Liver (tissue), 9 donors: ENCODE measurements around the gene TACC2. TPM values are rescaled to one million over a fixed set of nuclear protein-coding genes. Genes with fewer than 3 reads are reported as not detected.
A peak's percentile ranks its signal among the peaks of the same experiment; 100 is the strongest.
"Not testable (repeated sequence)": the region's sequence is repeated elsewhere in the genome, so short reads cannot be mapped to it uniquely, and the experiment has no call there.

Experiments used
- DNase-seq: peaks from one replicate; pipeline ENCODE4 v3.0.0-alpha.2; 2017; ENCODE audit warnings: low spot score
- H3K27ac ChIP-seq, 2 donors: one replicate each; pipeline ENCODE4 v1.7.0; 2013; ENCODE audit warnings: inconsistent platforms in 2 of 2, low read length in 2 of 2, control low read depth in 1 of 2, low read depth in 1 of 2, mild to moderate bottlenecking in 1 of 2
- H3K27me3 ChIP-seq, 4 donors: one replicate each; pipeline versions ENCODE4 v1.6.1 to v1.7.0; 2013; ENCODE audit warnings: low read length in 3 of 4, inconsistent platforms in 1 of 4, mild to moderate bottlenecking in 1 of 4, moderate library complexity in 1 of 4; ENCODE audit not compliant: control insufficient read depth in 4 of 4, insufficient read depth in 4 of 4
- H3K36me3 ChIP-seq, 4 donors: one replicate each; pipeline versions ENCODE4 v1.6.1 to v1.7.0; 2013; ENCODE audit warnings: low read length in 3 of 4, mild to moderate bottlenecking in 3 of 4, low read depth in 1 of 4, moderate library complexity in 1 of 4; ENCODE audit not compliant: control insufficient read depth in 4 of 4, insufficient read depth in 3 of 4
- H3K4me1 ChIP-seq, 4 donors: one replicate each; pipeline versions ENCODE4 v1.6.1 to v1.7.0; 2013; ENCODE audit warnings: low read length in 3 of 4, mild to moderate bottlenecking in 3 of 4, moderate library complexity in 1 of 4; ENCODE audit not compliant: control insufficient read depth in 4 of 4, insufficient read depth in 4 of 4
- H3K4me3 ChIP-seq, 3 donors: one replicate each; pipeline versions ENCODE4 v1.6.1 to v1.7.0; 2013; ENCODE audit warnings: low read length in 3 of 3, control low read depth in 1 of 3, low read depth in 1 of 3, mild to moderate bottlenecking in 1 of 3
- H3K9ac ChIP-seq, 2 donors: one replicate each; pipeline ENCODE4 v1.7.0; 2013; ENCODE audit warnings: low read length in 2 of 2, mild to moderate bottlenecking in 2 of 2, moderate library complexity in 2 of 2, control low read depth in 1 of 2, low read depth in 1 of 2
- H3K9me3 ChIP-seq, 4 donors: one replicate each; pipeline versions ENCODE4 v1.6.1 to v1.7.0; 2013; ENCODE audit warnings: low read length in 3 of 4; ENCODE audit not compliant: control insufficient read depth in 4 of 4
- ATF3 ChIP-seq: IDR thresholded peaks from 2 replicates; pipeline ENCODE4 v1.6.1; 2016; ENCODE audit warnings: antibody characterized with exemption
- CTCF ChIP-seq: fragments of 150-350 bp; IDR thresholded peaks from 2 replicates; pipeline ENCODE4 v1.5.1; 2017; ENCODE audit warnings: improper control_type of control experiment, low read depth, low read length; ENCODE audit not compliant: missing input control
- EGR1 ChIP-seq, 2 donors: IDR thresholded peaks; 2 replicates each; pipeline ENCODE4 v1.6.1; 2016 to 2018; ENCODE audit warnings: antibody characterized with exemption in 2 of 2, low read depth in 2 of 2
- FOXA1 ChIP-seq: IDR thresholded peaks from 2 replicates; pipeline ENCODE4 v1.6.1; 2016; ENCODE audit warnings: antibody characterized with exemption
- FOXA2 ChIP-seq: IDR thresholded peaks from 2 replicates; pipeline ENCODE4 v1.6.1; 2016; ENCODE audit warnings: antibody characterized with exemption
- GABPA ChIP-seq, 2 donors: IDR thresholded peaks in 1 of 2; conservative IDR thresholded peaks in 1 of 2; 2 replicates each; pipeline ENCODE4 v1.6.1; 2016; ENCODE audit warnings: antibody characterized with exemption in 2 of 2, mild to moderate bottlenecking in 1 of 2, moderate library complexity in 1 of 2
- HNF4A ChIP-seq, 2 donors: conservative IDR thresholded peaks; 2 replicates each; pipeline ENCODE4 v1.6.1; 2016; ENCODE audit warnings: antibody characterized with exemption in 2 of 2, mild to moderate bottlenecking in 2 of 2
- HNF4G ChIP-seq: IDR thresholded peaks from 2 replicates; pipeline ENCODE4 v1.6.1; 2016; ENCODE audit warnings: antibody characterized with exemption
- JUND ChIP-seq, 2 donors: IDR thresholded peaks; 2 replicates each; pipeline ENCODE4 v1.6.1; 2016; ENCODE audit warnings: antibody characterized with exemption in 2 of 2
- MAX ChIP-seq: IDR thresholded peaks from 2 replicates; pipeline ENCODE4 v1.6.1; 2016; ENCODE audit warnings: antibody characterized with exemption
- NR2F2 ChIP-seq: IDR thresholded peaks from 2 replicates; pipeline ENCODE4 v1.6.1; 2016; ENCODE audit warnings: antibody characterized with exemption
- RAD21 ChIP-seq, 2 donors: IDR thresholded peaks; 2 replicates each; pipeline ENCODE4 v1.6.1; 2016; ENCODE audit warnings: antibody characterized with exemption in 2 of 2, mild to moderate bottlenecking in 2 of 2
- REST ChIP-seq: IDR thresholded peaks from 2 replicates; pipeline ENCODE4 v1.6.1; 2016; ENCODE audit warnings: antibody characterized with exemption, mild to moderate bottlenecking
- RXRA ChIP-seq, 2 donors: IDR thresholded peaks; 2 replicates each; pipeline ENCODE4 v1.6.1; 2017 to 2018; ENCODE audit warnings: antibody characterized with exemption in 2 of 2, mild to moderate bottlenecking in 1 of 2
- SP1 ChIP-seq: IDR thresholded peaks from 2 replicates; pipeline ENCODE4 v1.6.1; 2018; ENCODE audit warnings: antibody characterized with exemption, mild to moderate bottlenecking
- TAF1 ChIP-seq: conservative IDR thresholded peaks from 2 replicates; pipeline ENCODE4 v1.6.1; 2016; ENCODE audit warnings: antibody characterized with exemption, mild to moderate bottlenecking
- YY1 ChIP-seq: IDR thresholded peaks from 2 replicates; pipeline ENCODE4 v1.6.1; 2016; ENCODE audit warnings: antibody characterized with exemption, mild to moderate bottlenecking
- ZBTB33 ChIP-seq: IDR thresholded peaks from 2 replicates; pipeline ENCODE4 v1.6.1; 2016; ENCODE audit warnings: antibody characterized with exemption
- WGBS: extraction: QIAGEN DNeasy Blood & Tissue Kit; methylation state at CpG from one replicate; pipeline ENCODE4 v1.1.7; 2013; 5-methylcytosine and 5-hydroxymethylcytosine counted together
- polyA plus RNA-seq, 2 donors: library from polyadenylated mRNA; stranded (reverse) in 1 of 2; unstranded in 1 of 2; fragments of 200-250 nt in 1 of 2; fragments of >200 nt in 1 of 2; fragmentation: Nextera tagmentation in 1 of 2; extraction: Ambion mirVana in 1 of 2; gene quantifications; one replicate each; pipeline versions ENCODE4 v1.2.1 to v1.2.3, GENCODE V29; 2013 to 2015
- total RNA-seq, 2 donors: library from RNA; depleted of rRNA; stranded (reverse); fragments of >200 nt; gene quantifications; one replicate each; pipeline ENCODE4 v1.2.3, GENCODE V29; 2014
- donor health status: healthy.
- donor health status: healthy.
- donor health status: healthy.
- donor health status: healthy.
- donor health status: healthy.

The TACC2 gene
- total and polyA plus RNA-seq, 4 donors, result 1.5 to 9.1 (median 7.8) TPM

GRCh38 chr10:122060250-122060649 lies 71.3 kb downstream of the TACC2 start:
- no peak overlapping the region for H3K27ac ChIP-seq
- no peak for DNase-seq
- H3K4me1 ChIP-seq, result peaks cover 0 to 8% (median 2%) of the 10 kb centered on the region in 4 donors
- H3K36me3 ChIP-seq, result no peaks in the 10 kb centered on the region
- H3K27me3 ChIP-seq, result no peaks in the 10 kb centered on the region
- H3K9ac ChIP-seq, result no peak overlapping the region
- WGBS, result 74% methylated on average over 2 of the region's 2 CpGs
- no peaks in the 10 kb centered on the region for H3K9me3 ChIP-seq
- H3K4me3 ChIP-seq, result no peak overlapping the region
- no peak for TF ChIP-seq ATF3
- no peak for TF ChIP-seq TAF1

GRCh38 chr10:122062831-122063674 lies 74.1 kb downstream of the TACC2 start:
- peak; percentile 49 for DNase-seq
- Histone ChIP-seq H3K9ac (peak overlapping the region; percentile 55 to 62), H3K4me3 (no peak overlapping the region), H3K9me3 (no peaks in the 10 kb centered on the region), H3K27me3 (no peaks in the 10 kb centered on the region), H3K36me3 (no peaks in the 10 kb centered on the region), H3K4me1 (peaks cover 0 to 8% (median 2%) of the 10 kb centered on the region in 4 donors), H3K27ac (peak overlapping the region; percentile 69 to 86)
- 34% methylated on average over 13 of the region's 13 CpGs for WGBS
- TF ChIP-seq NR2F2 (peak; percentile 48), ZBTB33 (peak; percentile 78), SP1 (peak; percentile 87), MAX (peak; percentile 92), FOXA2 (peak; percentile 100), RAD21 (IDR thresholded peaks at IDR 0.05) (peak; percentile 58 to 60), TAF1 (no peak), YY1 (peak; percentile 81), RXRA (IDR thresholded peaks at IDR 0.05) (peak; percentile 75 to 83), ATF3 (peak; percentile 97), HNF4G (no peak), JUND (IDR thresholded peaks at IDR 0.05) (peak; percentile 99), CTCF (no peak), GABPA (IDR thresholded peaks at IDR 0.05 in 1 of 2, conservative IDR thresholded peaks at IDR 0.05 in 1 of 2) (peak; percentile 36 to 80), REST (peak; percentile 89), HNF4A (conservative IDR thresholded peaks at IDR 0.05) (peak; percentile 64 to 77), EGR1 (IDR thresholded peaks at IDR 0.05; ENCODE audit: low read depth in 2 of 2) (peak; percentile 68 to 93), FOXA1 (peak; percentile 100)

GRCh38 chr10:122066337-122066939 lies 77.5 kb downstream of the TACC2 start:
- H3K4me1 ChIP-seq, H3K36me3 ChIP-seq, H3K27me3 ChIP-seq, H3K9ac ChIP-seq, H3K27ac ChIP-seq, H3K4me3 ChIP-seq, DNase-seq, H3K9me3 ChIP-seq: not testable (repeated sequence)
- WGBS, result 96% methylated on average over 9 of the region's 9 CpGs
